ENCODE results near the gene ABCB7.
"Not testable (repeated sequence)": the region's sequence is repeated elsewhere in the genome, so short reads cannot be mapped to it uniquely, and the experiment has no call there.

The ABCB7 gene

GRCh38 chrX:75155827-75156525 is at the start of gene ABCB7:
Gene ABCB7 (minus strand): TSS chrX:75156283. CDS start chrX:75156272, 11 bp downstream.
- peak; percentile 52 for DNase-seq

- DNase-seq, result not testable (repeated sequence)
These were observed 32.5 kb upstream of the ABCB7 start for GRCh38 chrX:75188415-75189206.

GRCh38 chrX:75181721-75182120 is 25.6 kb upstream of the ABCB7 start:
- peak; percentile 1 for DNase-seq

GRCh38 chrX:75179536-75180293 is 23.6 kb upstream of the ABCB7 start:
- not testable (repeated sequence) for DNase-seq

GRCh38 chrX:75172257-75172890 is 16.3 kb upstream of the ABCB7 start:
- not testable (repeated sequence) for DNase-seq

- DNase-seq, result no peak
These were observed 2.0 kb upstream of the ABCB7 start for GRCh38 chrX:75158054-75158453.

- no peak for DNase-seq
These were observed 455 bp upstream of the ABCB7 start for GRCh38 chrX:75156531-75156945.

- no peak for DNase-seq
These were observed 646 bp downstream of the ABCB7 start for GRCh38 chrX:75155447-75155826.

- no peak for DNase-seq
These were observed 1.2 kb downstream of the ABCB7 start for GRCh38 chrX:75154871-75155270.

- no peak for DNase-seq
These were observed 4.1 kb downstream of the ABCB7 start for GRCh38 chrX:75151827-75152592.

GRCh38 chrX:75149654-75150053 is 6.4 kb downstream of the ABCB7 start:
- no peak for DNase-seq

- no peak for DNase-seq
These were observed 23.4 kb downstream of the ABCB7 start for GRCh38 chrX:75132672-75133071.

GRCh38 chrX:75131973-75132627 is 24.0 kb downstream of the ABCB7 start:
- no peak for DNase-seq

- DNase-seq, result not testable (repeated sequence)
These were observed 27.0 kb downstream of the ABCB7 start for GRCh38 chrX:75129069-75129468.

GRCh38 chrX:75118296-75118695 is 37.8 kb downstream of the ABCB7 start:
- DNase-seq, result no peak

- DNase-seq, result no peak
These were observed 40.2 kb downstream of the ABCB7 start for GRCh38 chrX:75115707-75116413.

GRCh38 chrX:75114638-75115037 is 41.4 kb downstream of the ABCB7 start:
- no peak for DNase-seq

GRCh38 chrX:75113664-75114063 is 42.4 kb downstream of the ABCB7 start:
- DNase-seq, result no peak

- no peak for DNase-seq
These were observed 48.1 kb downstream of the ABCB7 start for GRCh38 chrX:75107863-75108509.

- no peak for DNase-seq
These were observed 49.3 kb downstream of the ABCB7 start for GRCh38 chrX:75106772-75107171.

Data from NCI-H226 (cell line).